ENCODE data around the gene TADA3. TPM values are rescaled to one million over a fixed set of nuclear protein-coding genes. Genes with fewer than 3 reads are reported as not detected.

Gene TADA3
- total and polyA plus RNA-seq, 9 of the 15 experiments (the other 6 are each of a cell fraction or from before 2014, with no cell fraction given) = 4.1 to 110 (median 74.8) TPM

DNA sequence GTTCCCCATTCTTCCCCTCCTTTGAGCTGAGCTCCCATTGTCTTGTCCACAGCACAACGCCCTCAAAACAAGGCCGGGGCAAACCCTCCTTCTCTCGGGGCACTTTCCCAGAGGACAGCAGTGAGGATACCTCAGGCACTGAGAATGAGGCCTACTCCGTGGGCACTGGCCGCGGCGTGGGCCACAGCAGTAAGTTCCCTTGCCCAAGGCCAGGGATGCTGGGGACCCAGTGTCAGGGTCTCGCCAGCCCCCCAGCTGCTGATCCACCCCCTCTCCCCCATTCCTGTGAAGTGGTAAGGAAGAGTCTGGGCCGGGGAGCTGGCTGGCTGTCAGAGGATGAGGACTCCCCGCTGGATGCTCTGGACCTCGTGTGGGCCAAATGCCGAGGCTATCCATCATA, 46.8 kb downstream of the TADA3 start:
- Histone ChIP-seq H3K79me2 (ENCODE audit: control insufficient read depth, insufficient read depth, low read length) (peaks cover 4% of the 10 kb centered on the region), H3K9me3 (replicated peaks; ENCODE audit: control insufficient read depth, insufficient read depth, low read depth, low read length) (no peaks in the 10 kb centered on the region), H3K36me3 (ENCODE audit: control insufficient read depth, insufficient read depth, low read length) (peaks cover 87% of the 10 kb centered on the region), H3K4me1 (replicated peaks in 1 of 2; ENCODE audit: control insufficient read depth in 2 of 2, insufficient read depth in 2 of 2, low read length in 2 of 2) (peaks cover 3 to 18% of the 10 kb centered on the region in 2 experiments; a peak in 4 of 5 replicates), H3K4me2 (ENCODE audit: insufficient read depth, low read length) (no peak overlapping the region), H3K9me1 (ENCODE audit: control insufficient read depth, insufficient read depth, low read length) (no peaks in the 10 kb centered on the region), H3K27me3 (ENCODE audit: control insufficient read depth in 2 of 2, insufficient read depth in 2 of 2, low read length in 2 of 2) (no peaks in the 10 kb centered on the region), H3K9ac (ENCODE audit: insufficient read depth in 1 of 2, low read depth in 2 of 2, low read length in 2 of 2) (no peak overlapping the region), H3K27ac (ENCODE audit: extremely low read depth, low read depth, low read length) (no peak overlapping the region), H2AFZ (ENCODE audit: low read depth, low read length) (no peak overlapping the region), H3K4me3 (no peak overlapping the region), H4K20me1 (replicated peaks; ENCODE audit: control insufficient read depth, insufficient read depth, low read length) (no peaks in the 10 kb centered on the region)
- ChIA-PET CTCF (ENCODE audit: low intra/inter-chr PET ratio) (no interaction called here), POLR2A (interaction anchor here (1.1 to 6.1 kb wide), 5 partner anchors 8 to 240 kb away, joined by 3 to 60 read pairs (median 7); partner anchors contain the start of genes ARPC4 and BRPF1)
- no peak for DNase-seq (ENCODE audit: extremely low read depth in 1 of 4, low spot score in 3 of 4)
- in situ Hi-C loops (cut with MboI) (no loop called here), intact Hi-C loops (cut with micrococcal nuclease) (no loop called here)
- ATAC-seq = no peak
- BruUV-seq (replicated peaks) = no TSS peak
- TF ChIP-seq POLR2G (IDR thresholded peaks at IDR 0.05; ENCODE audit: low read depth, low read length) (peak; percentile 41; the same call in 1 of the 2 replicates), NRF1 (conservative IDR thresholded peaks at IDR 0.05 in 1 of 2, IDR thresholded peaks at IDR 0.05 in 1 of 2) (no peak), RBFOX2 (IDR thresholded peaks at IDR 0.05; ENCODE audit: low read depth, low read length) (0 out of 2 replicates have a peak, but pooled peaks have one; percentile 17), NFXL1 (CRISPR knock-in tag; IDR thresholded peaks at IDR 0.05) (no peak), SMARCA5 (IDR thresholded peaks at IDR 0.05) (no peak), IFI16 (CRISPR knock-in tag; IDR thresholded peaks at IDR 0.05) (no peak)
- FAIRE-seq = no peak
- 94% methylated on average over 12 of the region's 12 CpGs for WGBS (ENCODE audit: insufficient coverage, low coverage, missing lambda C conversion rate)

DNA sequence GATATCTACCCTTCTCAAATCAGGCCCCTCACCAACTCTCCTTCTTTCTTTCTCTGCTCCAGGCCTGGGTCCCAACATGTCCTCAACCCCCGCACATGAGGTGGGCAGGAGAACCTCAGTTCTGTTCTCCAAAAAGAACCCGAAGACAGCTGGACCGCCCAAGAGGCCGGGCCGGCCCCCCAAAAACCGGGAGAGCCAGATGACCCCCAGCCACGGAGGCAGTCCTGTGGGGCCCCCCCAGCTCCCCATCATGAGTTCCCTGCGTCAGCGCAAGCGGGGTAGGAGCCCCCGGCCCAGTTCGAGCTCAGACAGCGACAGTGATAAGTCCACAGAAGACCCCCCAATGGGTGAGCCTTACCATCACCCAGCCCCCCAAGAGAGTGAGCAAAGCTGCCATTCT, 48.1 kb downstream of the TADA3 start:
- 0 out of 2 replicates have a peak, but pooled peaks have one; percentile 17 for TF ChIP-seq POLR2G (IDR thresholded peaks at IDR 0.05; ENCODE audit: low read depth, low read length)
- no peak for TF ChIP-seq EHMT2 (IDR thresholded peaks at IDR 0.05)
- TF ChIP-seq JUN (IDR thresholded peaks at IDR 0.05; ENCODE audit: borderline replicate concordance, low read depth, low read length) = no peak
- TF ChIP-seq JUN (CRISPR knock-in tag; IDR thresholded peaks at IDR 0.05; ENCODE audit: borderline replicate concordance) = no peak
- TF ChIP-seq, protein P1, sequence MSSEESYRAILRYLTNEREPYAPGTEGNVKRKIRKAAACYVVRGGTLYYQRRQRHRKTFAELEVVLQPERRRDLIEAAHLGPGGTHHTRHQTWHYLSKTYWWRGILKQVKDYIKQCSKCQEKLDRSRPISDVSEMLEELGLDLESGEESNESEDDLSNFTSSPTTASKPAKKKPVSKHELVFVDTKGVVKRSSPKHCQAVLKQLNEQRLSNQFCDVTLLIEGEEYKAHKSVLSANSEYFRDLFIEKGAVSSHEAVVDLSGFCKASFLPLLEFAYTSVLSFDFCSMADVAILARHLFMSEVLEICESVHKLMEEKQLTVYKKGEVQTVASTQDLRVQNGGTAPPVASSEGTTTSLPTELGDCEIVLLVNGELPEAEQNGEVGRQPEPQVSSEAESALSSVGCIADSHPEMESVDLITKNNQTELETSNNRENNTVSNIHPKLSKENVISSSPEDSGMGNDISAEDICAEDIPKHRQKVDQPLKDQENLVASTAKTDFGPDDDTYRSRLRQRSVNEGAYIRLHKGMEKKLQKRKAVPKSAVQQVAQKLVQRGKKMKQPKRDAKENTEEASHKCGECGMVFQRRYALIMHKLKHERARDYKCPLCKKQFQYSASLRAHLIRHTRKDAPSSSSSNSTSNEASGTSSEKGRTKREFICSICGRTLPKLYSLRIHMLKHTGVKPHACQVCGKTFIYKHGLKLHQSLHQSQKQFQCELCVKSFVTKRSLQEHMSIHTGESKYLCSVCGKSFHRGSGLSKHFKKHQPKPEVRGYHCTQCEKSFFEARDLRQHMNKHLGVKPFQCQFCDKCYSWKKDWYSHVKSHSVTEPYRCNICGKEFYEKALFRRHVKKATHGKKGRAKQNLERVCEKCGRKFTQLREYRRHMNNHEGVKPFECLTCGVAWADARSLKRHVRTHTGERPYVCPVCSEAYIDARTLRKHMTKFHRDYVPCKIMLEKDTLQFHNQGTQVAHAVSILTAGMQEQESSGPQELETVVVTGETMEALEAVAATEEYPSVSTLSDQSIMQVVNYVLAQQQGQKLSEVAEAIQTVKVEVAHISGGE (CRISPR knock-in tag; IDR thresholded peaks at IDR 0.05) = no peak
- in situ Hi-C loops (cut with MboI) (no loop called here), intact Hi-C loops (cut with micrococcal nuclease) (no loop called here)
- FAIRE-seq (no peak), ATAC-seq (no peak), DNase-seq (ENCODE audit: extremely low read depth in 1 of 4, low spot score in 3 of 4) (no peak)
- BruUV-seq (replicated peaks) = no TSS peak
- Histone ChIP-seq H3K9me3 (replicated peaks; ENCODE audit: control insufficient read depth, insufficient read depth, low read depth, low read length) (no peaks in the 10 kb centered on the region), H3K9ac (ENCODE audit: insufficient read depth in 1 of 2, low read depth in 2 of 2, low read length in 2 of 2) (no peak overlapping the region), H3K4me1 (replicated peaks in 1 of 2; ENCODE audit: control insufficient read depth in 2 of 2, insufficient read depth in 2 of 2, low read length in 2 of 2) (peaks cover 2 to 11% of the 10 kb centered on the region in 2 experiments; a peak in 4 of 5 replicates), H3K27me3 (ENCODE audit: control insufficient read depth in 2 of 2, insufficient read depth in 2 of 2, low read length in 2 of 2) (no peaks in the 10 kb centered on the region), H3K36me3 (ENCODE audit: control insufficient read depth, insufficient read depth, low read length) (peaks cover 100% of the 10 kb centered on the region), H3K79me2 (ENCODE audit: control insufficient read depth, insufficient read depth, low read length) (no peaks in the 10 kb centered on the region), H3K4me2 (ENCODE audit: insufficient read depth, low read length) (no peak overlapping the region), H3K4me3 (no peak overlapping the region), H4K20me1 (replicated peaks; ENCODE audit: control insufficient read depth, insufficient read depth, low read length) (0 out of 2 replicates have a peak, but pooled peaks cover 5% of the 10 kb centered on the region), H3K27ac (ENCODE audit: extremely low read depth, low read depth, low read length) (no peak overlapping the region), H2AFZ (ENCODE audit: low read depth, low read length) (no peak overlapping the region), H3K9me1 (ENCODE audit: control insufficient read depth, insufficient read depth, low read length) (no peaks in the 10 kb centered on the region)
- ChIA-PET POLR2A (interaction anchor here (1.6 to 6.1 kb wide), 2 partner anchors 11 to 49 kb away, joined by 3 to 60 read pairs; partner anchors contain the start of genes ARPC4 and BRPF1), CTCF (ENCODE audit: low intra/inter-chr PET ratio) (no interaction called here)
- 95% methylated on average over 12 of the region's 13 CpGs for WGBS (ENCODE audit: insufficient coverage, low coverage, missing lambda C conversion rate)

Data from K562 (cell line).